CD4-positive, alpha-beta T cell treated with Interleukin-21 for 1 hour (primary cell): ENCODE results near the gene NDRG4.
A peak's percentile ranks its signal among the peaks of the same experiment; 100 is the strongest.

Experiments used
- DNase-seq: peaks from one replicate; pipeline ENCODE4 v3.0.0-alpha.2; 2020

NDRG4 gene

GRCh38 chr16:58510776-58511628, 11.1 kb downstream of the NDRG4 start:
- no peak for DNase-seq

GRCh38 chr16:58511933-58512815, 12.2 kb downstream of the NDRG4 start:
- peak; percentile 83 for DNase-seq

- no peak for DNase-seq
Observed at GRCh38 chr16:58513874-58514273, 13.9 kb downstream of the NDRG4 start.

- DNase-seq = peak; percentile 68
Observed at GRCh38 chr16:58515125-58515870, 15.4 kb downstream of the NDRG4 start, which contains the start of gene SETD6. Gene SETD6, plus strand, starts transcription at chr16:58515517. Its CDS starts 21 bp downstream, at chr16:58515538.

- peak; percentile 34 for DNase-seq
Observed at GRCh38 chr16:58515871-58516767, 16.2 kb downstream of the NDRG4 start.

- no peak for DNase-seq
Observed at GRCh38 chr16:58516768-58517107, 16.8 kb downstream of the NDRG4 start.

- no peak for DNase-seq
Observed at GRCh38 chr16:58518083-58518979, 18.4 kb downstream of the NDRG4 start.

GRCh38 chr16:58518980-58519368, 19.0 kb downstream of the NDRG4 start:
- no peak for DNase-seq

- no peak for DNase-seq
Observed at GRCh38 chr16:58519707-58520106, 19.8 kb downstream of the NDRG4 start.

GRCh38 chr16:58530179-58530578, 30.2 kb downstream of the NDRG4 start:
- DNase-seq = no peak

- DNase-seq = no peak
Observed at GRCh38 chr16:58532414-58532813, 32.5 kb downstream of the NDRG4 start.

GRCh38 chr16:58533751-58534470, 34.0 kb downstream of the NDRG4 start:
- no peak for DNase-seq

- DNase-seq = no peak
Observed at GRCh38 chr16:58535100-58535499, 35.2 kb downstream of the NDRG4 start.

- DNase-seq = no peak
Observed at GRCh38 chr16:58536278-58536677, 36.3 kb downstream of the NDRG4 start.

GRCh38 chr16:58537124-58537906, 37.4 kb downstream of the NDRG4 start:
- DNase-seq = no peak

GRCh38 chr16:58541711-58542110, 41.8 kb downstream of the NDRG4 start:
- DNase-seq = no peak

GRCh38 chr16:58542291-58542690, 42.3 kb downstream of the NDRG4 start:
- no peak for DNase-seq

- no peak for DNase-seq
Observed at GRCh38 chr16:58543685-58544084, 43.7 kb downstream of the NDRG4 start.

- no peak for DNase-seq
Observed at GRCh38 chr16:58548378-58548777, 48.4 kb downstream of the NDRG4 start.
